Epithelial cell of esophagus (primary cell): ENCODE results near the gene OVCA2.

ENCODE experiments used
- DNase-seq: peaks from one replicate; pipeline ENCODE4 v3.0.0; 2010; ENCODE audit warnings: low read depth
- H3K4me3 ChIP-seq: 2 replicates; pipeline ENCODE4 v1.5.1; 2011; ENCODE audit warnings: mild to moderate bottlenecking, low read length, control low read depth
- TF ChIP-seq, protein P1 (sequence below): IDR thresholded peaks from 2 replicates; pipeline ENCODE4 v1.5.1; 2011; ENCODE audit warnings: low read depth, mild to moderate bottlenecking, low read length, control low read depth, inconsistent platforms; ENCODE audit not compliant: insufficient read depth; ENCODE audit errors: missing control alignments

The OVCA2 gene

GRCh38 chr17:2059547-2060384 lies 17.9 kb downstream of the OVCA2 start:
- no peak for DNase-seq
- H3K4me3 ChIP-seq = no peak overlapping the region

GRCh38 chr17:2060385-2060658 lies 18.5 kb downstream of the OVCA2 start:
- no peak overlapping the region for H3K4me3 ChIP-seq
- no peak for DNase-seq
- TF ChIP-seq, protein P1, sequence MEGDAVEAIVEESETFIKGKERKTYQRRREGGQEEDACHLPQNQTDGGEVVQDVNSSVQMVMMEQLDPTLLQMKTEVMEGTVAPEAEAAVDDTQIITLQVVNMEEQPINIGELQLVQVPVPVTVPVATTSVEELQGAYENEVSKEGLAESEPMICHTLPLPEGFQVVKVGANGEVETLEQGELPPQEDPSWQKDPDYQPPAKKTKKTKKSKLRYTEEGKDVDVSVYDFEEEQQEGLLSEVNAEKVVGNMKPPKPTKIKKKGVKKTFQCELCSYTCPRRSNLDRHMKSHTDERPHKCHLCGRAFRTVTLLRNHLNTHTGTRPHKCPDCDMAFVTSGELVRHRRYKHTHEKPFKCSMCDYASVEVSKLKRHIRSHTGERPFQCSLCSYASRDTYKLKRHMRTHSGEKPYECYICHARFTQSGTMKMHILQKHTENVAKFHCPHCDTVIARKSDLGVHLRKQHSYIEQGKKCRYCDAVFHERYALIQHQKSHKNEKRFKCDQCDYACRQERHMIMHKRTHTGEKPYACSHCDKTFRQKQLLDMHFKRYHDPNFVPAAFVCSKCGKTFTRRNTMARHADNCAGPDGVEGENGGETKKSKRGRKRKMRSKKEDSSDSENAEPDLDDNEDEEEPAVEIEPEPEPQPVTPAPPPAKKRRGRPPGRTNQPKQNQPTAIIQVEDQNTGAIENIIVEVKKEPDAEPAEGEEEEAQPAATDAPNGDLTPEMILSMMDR = no peak

More at GRCh38 chr17:2059547-2060384, 17.9 kb downstream of the OVCA2 start:
- TF ChIP-seq, protein P1 = no peak

GRCh38 chr17:2060681-2061440 lies 19.0 kb downstream of the OVCA2 start:
- no peak overlapping the region for H3K4me3 ChIP-seq
- TF ChIP-seq, protein P1 = no peak
- no peak for DNase-seq

- TF ChIP-seq, protein P1 = no peak
- H3K4me3 ChIP-seq = no peak overlapping the region
- DNase-seq = no peak
Observed at GRCh38 chr17:2061441-2061958, 19.7 kb downstream of the OVCA2 start.

DNA sequence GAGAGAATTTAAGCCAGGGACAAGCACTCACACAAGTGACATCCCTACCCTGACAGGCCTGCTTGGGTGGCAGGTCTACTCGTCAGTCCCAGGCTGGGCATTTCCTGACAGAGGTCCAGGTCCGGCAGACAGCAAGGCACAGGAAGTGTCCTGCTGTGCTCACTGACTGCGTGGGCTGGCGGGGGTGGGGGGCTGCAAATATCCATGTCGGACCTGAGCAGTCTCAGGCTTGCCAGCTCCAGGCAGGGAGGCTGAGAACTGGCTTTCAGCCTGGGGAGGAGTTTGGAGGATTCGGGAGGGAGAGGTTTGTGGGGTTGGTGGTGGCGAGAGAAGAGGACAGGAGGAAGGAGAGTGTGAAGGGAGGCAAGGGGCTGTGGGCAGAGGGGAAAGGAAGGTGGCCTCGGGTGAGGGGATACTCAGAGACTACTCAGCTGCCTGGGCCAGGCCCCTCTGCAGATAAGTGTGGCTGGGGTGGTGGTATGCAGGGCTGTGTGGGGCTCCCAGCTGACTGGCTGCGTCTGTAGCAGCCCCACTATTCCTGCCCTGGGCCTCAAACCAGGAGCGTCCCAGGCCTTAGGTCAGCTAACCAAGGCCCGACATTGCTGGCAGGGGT lies 20.9 kb downstream of the OVCA2 start:
- TF ChIP-seq, protein P1 = no peak
- H3K4me3 ChIP-seq = no peak overlapping the region
- no peak for DNase-seq

DNA sequence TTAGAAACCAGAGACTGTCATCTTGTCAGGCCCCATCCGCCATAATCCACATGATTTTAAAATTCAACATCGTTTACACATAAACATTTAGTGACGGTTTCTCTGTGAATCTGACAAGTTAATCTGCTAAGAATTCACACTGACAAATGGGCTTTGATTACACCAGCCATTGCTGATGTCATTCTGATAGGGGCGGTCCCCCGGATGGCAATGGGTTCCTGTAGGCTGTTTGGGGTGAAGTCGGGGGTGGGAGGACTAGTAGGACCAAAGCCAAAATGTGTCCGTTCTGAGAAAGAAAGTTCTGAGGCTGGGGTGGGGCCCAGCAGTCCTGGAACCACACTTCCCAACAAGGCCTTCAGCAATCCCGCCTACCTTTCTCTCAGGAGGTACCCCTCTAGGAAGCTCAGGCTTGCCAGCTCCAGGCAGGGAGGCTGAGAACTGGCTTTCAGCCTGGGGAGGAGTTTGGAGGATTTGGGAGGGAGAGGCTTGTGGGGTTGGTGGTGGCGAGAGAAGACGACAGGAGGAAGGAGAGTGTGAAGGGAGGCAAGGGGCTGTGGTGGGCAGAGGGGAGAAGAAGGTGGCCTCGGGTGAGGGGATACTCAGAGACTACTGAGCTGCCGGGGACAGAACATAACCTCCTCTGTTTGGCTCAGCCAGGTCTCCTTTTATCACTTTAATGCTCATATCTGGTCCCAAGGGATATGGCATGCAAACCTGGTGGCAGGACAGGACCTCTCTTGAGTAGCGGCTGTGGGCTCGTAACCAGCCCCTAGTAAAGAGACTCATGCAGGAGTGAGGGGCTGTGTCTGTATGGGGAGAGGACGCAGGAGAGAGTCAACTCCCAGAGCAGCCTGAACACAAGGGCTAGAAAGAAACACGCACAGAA lies 21.7 kb downstream of the OVCA2 start:
- TF ChIP-seq, protein P1 = no peak
- H3K4me3 ChIP-seq = no peak overlapping the region
- DNase-seq = no peak
